ENCODE results near the gene SRBD1.

SRBD1 gene

GRCh38 chr2:45631319-45631718, 20.3 kb upstream of the SRBD1 start:
- DNase-seq = no peak

DNA sequence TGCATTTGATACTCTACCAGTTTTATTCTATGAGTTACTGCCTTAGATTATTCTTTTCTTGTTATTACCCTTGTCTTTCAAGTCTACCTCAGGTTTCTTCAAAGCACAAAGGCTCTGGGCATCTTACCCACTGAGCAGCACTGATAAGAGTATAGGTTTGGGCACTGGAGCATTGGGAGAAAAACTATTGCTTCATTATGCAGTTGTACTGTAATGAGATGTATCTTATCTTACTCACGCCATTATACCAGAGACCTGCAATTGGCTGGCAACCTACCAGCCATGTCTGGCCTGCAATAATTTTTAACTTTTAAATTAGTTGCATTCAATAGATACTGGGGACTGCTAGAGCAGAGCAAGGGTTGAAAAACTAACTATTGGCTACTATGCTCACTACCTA, 18.9 kb upstream of the SRBD1 start:
- DNase-seq = no peak

DNA sequence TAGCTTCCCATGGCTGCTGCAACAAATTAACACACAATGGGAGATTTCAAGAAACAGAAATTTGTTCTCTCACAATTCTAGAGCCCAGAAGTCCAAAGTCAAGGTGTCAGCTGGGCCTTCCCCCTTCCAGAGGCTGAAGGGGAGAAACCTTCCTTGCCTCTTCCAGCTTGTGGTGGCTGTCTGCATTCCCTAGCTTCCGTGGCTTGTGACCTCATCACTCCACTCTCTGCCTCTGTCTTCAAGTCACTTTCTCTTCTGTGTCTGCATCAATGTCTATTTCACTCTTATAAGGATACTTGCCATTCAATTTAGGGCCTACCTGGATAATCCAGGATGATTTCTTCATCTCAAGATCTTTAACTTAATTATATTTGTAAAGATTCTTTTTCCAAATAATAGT, 16.8 kb upstream of the SRBD1 start:
- no peak for DNase-seq

DNA sequence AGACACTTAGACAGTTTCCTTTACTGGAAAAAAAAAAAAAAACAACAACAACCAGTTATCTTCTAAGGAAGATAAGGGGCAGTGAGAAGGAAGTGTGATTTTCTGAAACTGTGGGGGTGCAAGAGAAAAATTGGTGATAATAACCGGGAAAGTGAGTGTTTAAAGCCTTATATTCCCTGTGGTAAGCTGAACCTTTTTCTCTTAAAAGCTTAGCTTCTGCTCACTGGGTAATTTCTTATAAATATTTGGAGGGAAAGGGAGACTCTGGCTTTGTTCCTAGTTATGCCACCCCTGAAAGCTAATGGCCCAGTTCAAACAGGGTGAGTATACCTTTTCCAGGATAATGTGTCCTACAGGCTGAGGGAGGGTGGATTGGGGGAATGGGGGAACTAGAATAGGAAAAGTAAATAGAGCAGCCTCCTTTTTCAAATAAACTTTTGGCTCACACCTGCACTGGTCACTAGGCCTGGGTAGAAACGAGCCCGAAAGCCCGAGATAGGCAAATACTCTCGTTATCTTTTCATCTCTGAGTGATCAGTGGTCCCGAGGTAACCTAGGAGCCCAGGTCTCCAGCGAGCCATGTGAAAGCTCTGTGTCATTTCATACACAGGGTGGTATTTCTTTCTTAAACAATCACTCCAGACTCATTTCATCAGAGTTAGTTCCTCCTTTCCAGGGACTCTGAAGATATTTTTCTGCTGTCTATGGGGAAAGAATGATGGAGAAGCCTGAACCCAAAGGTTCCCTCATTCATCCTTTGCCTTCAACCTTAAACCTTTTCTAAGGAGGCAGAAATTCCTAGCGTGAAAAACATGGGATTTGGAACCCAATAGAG, 15.5 kb upstream of the SRBD1 start:
- DNase-seq = peak; percentile 38

- no peak for DNase-seq
Measured at GRCh38 chr2:45625824-45626223, 14.8 kb upstream of the SRBD1 start.

DNA sequence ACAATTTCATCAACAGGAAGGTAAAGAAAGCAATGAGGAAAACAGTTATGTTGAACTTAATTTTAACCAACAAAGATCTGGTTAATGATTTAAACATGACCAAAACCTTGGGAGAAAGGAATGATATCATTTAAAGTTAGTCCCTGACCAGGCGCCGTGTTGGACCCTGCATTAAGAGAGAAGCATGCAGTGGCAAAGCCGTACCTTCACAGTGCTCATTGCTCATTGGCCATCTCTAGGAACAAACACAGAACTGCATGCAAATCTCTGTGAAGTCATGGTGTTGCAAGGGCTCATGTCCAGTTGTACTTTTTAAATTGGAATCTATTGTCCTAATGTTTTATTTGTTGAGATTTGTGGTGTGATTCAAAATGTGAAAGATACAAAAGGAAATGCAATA, 12.0 kb upstream of the SRBD1 start:
- no peak for DNase-seq

DNA sequence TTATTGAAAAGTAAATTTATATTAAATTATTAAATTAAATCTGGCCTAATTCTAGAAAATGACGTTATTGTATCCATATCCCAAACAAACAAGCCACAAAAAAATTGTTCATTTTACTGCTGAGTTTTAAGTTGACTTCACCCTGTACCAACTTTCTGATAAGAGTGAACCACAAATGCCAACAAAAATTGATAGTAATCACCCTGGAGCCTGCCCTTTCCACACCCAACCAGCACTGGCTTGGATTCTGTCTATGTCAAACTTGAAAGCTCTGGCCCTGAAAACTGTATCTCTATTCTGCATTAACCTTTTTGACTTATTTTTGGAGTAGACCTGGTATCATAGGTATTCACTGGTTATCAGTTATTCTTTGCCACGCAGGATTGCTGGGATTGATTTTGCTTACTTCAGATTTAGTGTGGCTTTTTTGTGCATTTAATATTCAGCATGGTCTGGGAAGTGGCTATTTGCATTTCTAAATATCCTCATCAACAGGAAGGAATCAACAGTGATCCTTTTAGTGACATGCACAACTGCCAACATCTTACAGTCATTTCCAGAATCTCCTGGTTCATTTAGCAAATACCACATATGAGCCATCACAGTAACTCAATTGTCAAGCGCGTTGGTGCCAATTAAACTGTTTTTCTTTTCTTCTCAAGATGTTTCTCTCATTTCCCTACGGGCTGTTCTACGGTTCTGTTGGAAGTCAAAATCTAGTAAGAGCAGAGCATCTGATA, 11.4 kb upstream of the SRBD1 start:
- no peak for DNase-seq

- no peak for DNase-seq
Measured at GRCh38 chr2:45617496-45617895, 6.4 kb upstream of the SRBD1 start.

DNA sequence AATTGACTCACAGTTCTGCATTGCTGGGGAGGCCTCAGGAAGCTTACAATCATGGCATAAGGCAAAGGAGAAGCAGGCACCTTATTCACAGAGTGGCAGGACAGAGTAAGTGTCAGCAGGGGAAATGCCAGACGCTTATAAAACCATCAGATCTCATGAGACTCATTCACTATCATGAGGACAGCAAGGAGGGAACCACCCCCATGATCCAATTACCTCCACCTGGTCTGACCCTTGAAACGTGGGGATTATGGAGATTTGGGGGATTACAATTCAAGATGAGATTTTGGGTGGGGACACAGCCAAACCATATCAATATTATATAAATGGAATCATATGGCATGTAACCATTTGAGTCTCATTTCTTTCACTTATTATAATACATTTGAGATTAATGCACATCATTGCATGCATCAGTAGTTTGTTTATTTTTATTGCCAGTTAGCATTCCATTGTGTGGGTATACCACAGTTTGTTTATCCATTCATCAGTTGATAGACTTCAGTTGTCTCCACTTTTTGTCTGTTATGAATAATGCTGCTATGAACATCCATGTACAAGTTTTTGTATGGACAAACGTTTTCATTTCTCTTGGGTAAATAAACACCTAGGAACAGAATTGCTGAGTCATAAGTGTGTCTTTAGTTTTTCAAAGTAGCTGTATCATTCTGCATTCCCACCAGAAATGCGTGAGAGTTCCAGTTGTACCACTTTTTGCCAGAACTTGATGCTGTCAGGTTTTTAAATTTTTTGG, 5.8 kb upstream of the SRBD1 start:
- DNase-seq = peak; percentile 1

DNA sequence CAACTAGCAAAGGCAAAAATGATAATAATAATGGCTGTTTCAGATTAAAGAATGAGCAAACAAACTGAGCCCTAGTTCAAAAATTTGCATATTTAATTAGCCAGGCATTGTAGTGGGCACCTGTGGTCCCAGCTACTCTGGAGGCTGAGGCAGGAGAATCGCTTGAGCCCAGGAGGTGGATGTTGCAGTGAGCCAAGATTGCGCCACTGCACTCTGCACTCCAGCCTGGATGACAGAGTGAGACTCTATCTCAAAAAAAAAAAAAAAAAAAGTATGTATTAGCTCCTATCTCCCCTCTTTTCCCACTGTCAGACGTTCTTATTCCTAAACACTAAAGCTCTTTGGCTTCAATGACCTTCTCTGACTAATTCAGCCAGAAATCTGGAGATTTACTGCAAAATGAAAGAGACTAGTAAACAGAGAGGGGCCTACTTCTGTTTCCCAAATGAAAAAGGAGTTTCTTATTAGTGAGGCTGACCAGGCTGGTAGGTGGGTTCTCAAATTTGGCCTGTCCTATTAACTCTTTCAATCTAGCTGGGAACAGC, 3.9 kb upstream of the SRBD1 start:
- no peak for DNase-seq

GRCh38 chr2:45614330-45614729, 3.3 kb upstream of the SRBD1 start:
- DNase-seq = no peak

GRCh38 chr2:45612731-45613130, 1.7 kb upstream of the SRBD1 start:
- no peak for DNase-seq

- no peak for DNase-seq
Measured at GRCh38 chr2:45612285-45612684, 1.2 kb upstream of the SRBD1 start.

DNA sequence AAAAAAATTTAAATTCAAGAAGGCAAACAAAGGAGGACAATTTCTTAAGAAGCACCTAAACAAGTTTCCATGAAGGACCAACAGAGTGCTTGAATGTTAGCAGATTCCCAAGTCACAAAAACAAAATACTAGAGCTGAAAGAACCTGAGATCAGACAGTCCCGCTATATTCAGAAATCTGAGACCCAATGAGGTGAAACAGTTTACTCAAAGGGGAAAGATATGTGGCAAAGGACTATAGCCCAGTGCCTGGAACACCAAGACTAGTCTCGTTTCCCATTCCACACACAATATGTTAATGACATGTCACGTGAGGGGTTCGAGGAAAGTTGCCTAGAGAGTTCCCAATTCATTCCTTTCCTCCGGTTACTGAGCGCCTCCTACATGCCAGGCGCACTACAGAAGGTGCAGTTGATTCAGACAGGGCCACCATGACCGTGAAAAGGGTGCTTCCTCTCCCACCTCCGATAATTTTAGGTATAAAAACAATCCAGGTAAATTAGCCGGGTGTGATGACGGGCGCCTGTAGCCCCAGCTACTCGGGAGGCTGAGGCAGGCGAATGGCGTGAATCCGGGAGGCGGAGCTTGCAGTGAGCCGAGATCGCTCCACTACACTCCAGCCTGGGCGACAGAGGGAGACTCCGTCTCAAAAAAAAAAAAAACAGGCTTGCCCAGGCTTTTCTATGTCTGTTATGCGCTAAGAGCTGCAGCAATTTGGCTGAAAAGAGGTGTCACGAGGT, 617 bp downstream of the SRBD1 start:
- DNase-seq = peak; percentile 79

DNA sequence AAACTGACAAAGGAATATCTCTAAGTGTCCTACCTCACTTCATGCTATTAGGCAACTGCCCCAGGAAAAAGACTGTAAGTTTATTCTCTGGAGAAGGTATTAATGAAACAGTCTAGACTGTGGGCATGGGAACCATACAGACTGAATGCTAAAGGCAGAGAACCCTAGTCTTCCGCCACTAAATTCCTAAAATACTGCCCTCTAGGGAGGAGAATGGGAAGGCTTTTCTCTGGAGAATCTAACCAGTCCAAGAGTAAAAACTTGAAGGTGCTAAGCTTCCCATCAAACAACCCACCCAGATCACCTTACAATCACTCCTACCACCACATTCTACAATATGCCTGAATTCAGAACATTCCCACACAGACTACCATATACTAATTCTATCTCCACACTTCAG, 3.4 kb downstream of the SRBD1 start:
- DNase-seq = peak; percentile 44

DNA sequence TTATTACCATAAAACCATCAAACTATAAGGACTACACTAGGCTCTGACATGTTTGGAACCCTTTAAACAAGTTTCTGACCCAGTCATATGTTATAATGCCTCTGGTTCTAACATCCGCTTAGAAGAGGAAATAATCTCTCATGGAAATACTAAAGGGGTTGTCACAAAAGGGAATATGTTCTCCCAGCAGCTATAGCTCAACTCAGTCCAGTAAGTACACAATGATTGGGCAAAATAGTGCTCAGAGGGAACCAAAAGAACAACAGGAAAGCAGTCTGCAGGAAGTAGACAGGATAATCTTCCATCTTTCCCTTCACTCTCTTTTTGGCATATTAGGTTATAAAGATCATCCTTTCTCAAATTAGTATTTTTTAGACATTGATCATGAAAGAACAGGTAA, 4.3 kb downstream of the SRBD1 start:
- DNase-seq = no peak

DNA sequence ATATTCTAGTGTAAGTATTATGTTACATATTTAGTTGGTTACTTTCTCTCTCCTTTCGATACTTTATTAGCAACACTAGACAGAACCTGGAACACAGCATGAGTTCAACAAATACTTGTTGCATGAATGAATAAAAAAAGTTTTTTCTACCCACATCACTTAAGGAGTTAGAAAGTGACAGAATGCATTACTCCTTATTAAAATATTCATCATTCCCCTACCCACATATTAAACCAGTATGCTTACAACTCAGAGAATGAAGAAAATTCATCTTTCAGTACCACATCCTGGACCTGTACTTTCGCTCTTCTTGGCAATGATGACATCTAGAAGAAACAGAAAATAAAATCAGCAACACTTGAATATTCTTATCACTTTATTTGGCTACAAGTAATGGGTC, 6.0 kb downstream of the SRBD1 start:
- no peak for DNase-seq

DNA sequence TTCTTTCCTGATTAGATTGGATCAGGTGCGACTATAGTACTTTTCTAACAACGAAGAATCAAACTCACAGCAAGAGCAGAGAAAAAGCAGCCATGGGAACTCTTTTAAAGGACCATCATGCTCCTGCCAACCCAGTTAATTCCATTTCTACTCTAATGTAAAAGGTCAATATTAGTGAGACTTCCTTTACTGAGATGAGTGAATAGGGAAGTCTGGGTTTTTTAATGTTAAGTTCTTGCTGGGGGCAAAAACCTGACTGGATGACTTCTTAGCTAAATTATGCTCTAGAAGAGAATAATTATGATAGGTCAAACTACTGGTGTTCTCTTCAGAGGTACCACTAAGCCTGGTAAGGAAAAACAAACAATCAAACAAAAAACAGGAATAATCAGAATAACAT, 8.4 kb downstream of the SRBD1 start:
- DNase-seq = no peak

GRCh38 chr2:45598545-45598944, 12.5 kb downstream of the SRBD1 start:
- no peak for DNase-seq

GRCh38 chr2:45596761-45597160, 14.3 kb downstream of the SRBD1 start:
- no peak for DNase-seq

- no peak for DNase-seq
Measured at GRCh38 chr2:45595721-45596435, 15.2 kb downstream of the SRBD1 start.

- DNase-seq = no peak
Measured at GRCh38 chr2:45591073-45591472, 20.0 kb downstream of the SRBD1 start.
